Measurements from ENCODE around the gene MAMSTR. TPM values are rescaled to one million over a fixed set of nuclear protein-coding genes. Genes with fewer than 3 reads are reported as not detected.

MAMSTR gene
- polyA plus RNA-seq, 1 donor (not counting 4 experiments of a cell fraction or from before 2014, with no cell fraction given): 0.35 TPM

Other genes starting within 250 kb of the MAMSTR start
- 0.51 to 0.76 TPM (median 0.68 TPM) in 3 replicates for gene LMTK3, start 207.9 kb downstream of the MAMSTR start, polyA plus RNA-seq
- 6.0 to 10.2 TPM (median 8.9 TPM) in 3 replicates for gene SULT2B1, start 167.6 kb downstream of the MAMSTR start, polyA plus RNA-seq
- gene SPACA4, start 113.0 kb downstream of the MAMSTR start, polyA plus RNA-seq: 0.08 TPM in 1 of 3 replicates, not detected in the others
- gene FAM83E, start 104.6 kb downstream of the MAMSTR start, polyA plus RNA-seq: 0.06 to 0.31 TPM (median 0.17 TPM) in 3 replicates
- 1,010 to 1,534 TPM (median 1,015 TPM) in 3 replicates for gene RPL18, start 100.5 kb downstream of the MAMSTR start, polyA plus RNA-seq
- gene SPHK2, start 100.2 kb downstream of the MAMSTR start, polyA plus RNA-seq: 2.8 to 3.8 TPM (median 3.4 TPM) in 3 replicates
- gene DBP, start 82.3 kb downstream of the MAMSTR start, polyA plus RNA-seq: 0.79 to 2.0 TPM (median 1.0 TPM) in 3 replicates
- gene CA11, start 73.5 kb downstream of the MAMSTR start, polyA plus RNA-seq: 1.6 to 3.9 TPM (median 1.7 TPM) in 3 replicates
- 0.07 to 0.19 TPM (median 0.07 TPM) in 3 replicates for gene NTN5, start 46.7 kb downstream of the MAMSTR start, polyA plus RNA-seq
- gene FUT2, start 23.8 kb downstream of the MAMSTR start, polyA plus RNA-seq: 2.3 to 4.0 TPM (median 3.7 TPM) in 3 replicates
- 2.2 to 4.8 TPM (median 2.3 TPM) in 3 replicates for gene RASIP1, start 20.9 kb upstream of the MAMSTR start, polyA plus RNA-seq
- 0.28 to 0.75 TPM (median 0.63 TPM) in 3 replicates for gene IZUMO1, start 27.2 kb upstream of the MAMSTR start, polyA plus RNA-seq
- 3.2 to 5.3 TPM (median 3.7 TPM) in 3 replicates for gene FUT1, start 32.9 kb upstream of the MAMSTR start, polyA plus RNA-seq
- not detected in 3 replicates for gene FGF21, start 35.8 kb upstream of the MAMSTR start, polyA plus RNA-seq
- 19.0 to 27.3 TPM (median 20.4 TPM) in 3 replicates for gene BCAT2, start 91.3 kb upstream of the MAMSTR start, polyA plus RNA-seq
- gene HSD17B14, start 116.8 kb upstream of the MAMSTR start, polyA plus RNA-seq: 0.92 to 1.2 TPM (median 1.0 TPM) in 3 replicates
- 1.2 to 2.2 TPM (median 1.8 TPM) in 3 replicates for gene PLEKHA4, start 148.9 kb upstream of the MAMSTR start, polyA plus RNA-seq
- gene PPP1R15A, start 152.7 kb upstream of the MAMSTR start, polyA plus RNA-seq: 23.6 to 36.6 TPM (median 32.5 TPM) in 3 replicates
- not detected in 3 replicates for gene TULP2, start 179.0 kb upstream of the MAMSTR start, polyA plus RNA-seq
- gene NUCB1, start 180.6 kb upstream of the MAMSTR start, polyA plus RNA-seq: 44.3 to 65.1 TPM (median 59.2 TPM) in 3 replicates
- 0.45 to 1.8 TPM (median 0.52 TPM) in 3 replicates for gene DHDH, start 214.0 kb upstream of the MAMSTR start, polyA plus RNA-seq
- 75.3 to 139 TPM (median 113 TPM) in 3 replicates for gene BAX, start 235.2 kb upstream of the MAMSTR start, polyA plus RNA-seq
- gene FTL, start 245.6 kb upstream of the MAMSTR start, polyA plus RNA-seq: 805 to 2,115 TPM (median 838 TPM) in 3 replicates